Rectal smooth muscle tissue (tissue), 1 donor: Measurements from ENCODE around the gene TSHZ2.
"Not testable (repeated sequence)": the region's sequence is repeated elsewhere in the genome, so short reads cannot be mapped to it uniquely, and the experiment has no call there.

Experiments used
- H3K27ac ChIP-seq: one replicate; pipeline ENCODE4 v1.7.0; 2013; ENCODE audit warnings: low read depth, low read length, inconsistent platforms
- H3K27me3 ChIP-seq: one replicate; pipeline ENCODE4 v1.7.0; 2013; ENCODE audit warnings: low read length; ENCODE audit not compliant: control insufficient read depth, insufficient read depth
- H3K36me3 ChIP-seq: one replicate; pipeline ENCODE4 v1.7.0; 2013; ENCODE audit warnings: low read length; ENCODE audit not compliant: control insufficient read depth, insufficient read depth
- H3K4me1 ChIP-seq: one replicate; pipeline ENCODE4 v1.7.0; 2013; ENCODE audit warnings: low read length; ENCODE audit not compliant: control insufficient read depth, insufficient read depth
- H3K4me3 ChIP-seq: one replicate; pipeline ENCODE4 v1.7.0; 2013; ENCODE audit warnings: low read length
- H3K9ac ChIP-seq: one replicate; pipeline ENCODE4 v1.7.0; 2013; ENCODE audit warnings: low read length

Gene TSHZ2

DNA sequence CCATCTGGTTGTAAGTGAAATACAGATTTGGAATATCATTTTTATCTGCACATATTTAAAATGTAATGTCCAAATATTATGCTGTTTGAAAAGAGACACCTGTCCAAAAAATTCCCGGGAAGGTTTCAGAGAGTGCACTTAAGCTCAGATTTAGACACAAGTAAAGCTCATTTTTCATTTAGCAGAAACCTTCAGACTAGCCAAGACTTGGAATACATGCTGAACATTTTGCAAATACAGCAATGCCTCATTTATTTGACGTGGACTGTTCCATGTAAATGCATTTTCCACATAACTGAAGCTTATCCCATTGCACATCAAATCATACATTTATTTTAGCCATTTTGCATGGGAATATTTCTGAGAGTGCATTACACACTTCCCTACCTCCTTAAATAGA lies 340.8 kb downstream of the TSHZ2 start:
- Histone ChIP-seq H3K36me3 (no peaks in the 10 kb centered on the region), H3K9ac (no peak overlapping the region), H3K4me3 (no peak overlapping the region), H3K27me3 (no peaks in the 10 kb centered on the region), H3K27ac (no peak overlapping the region), H3K4me1 (no peaks in the 10 kb centered on the region)

DNA sequence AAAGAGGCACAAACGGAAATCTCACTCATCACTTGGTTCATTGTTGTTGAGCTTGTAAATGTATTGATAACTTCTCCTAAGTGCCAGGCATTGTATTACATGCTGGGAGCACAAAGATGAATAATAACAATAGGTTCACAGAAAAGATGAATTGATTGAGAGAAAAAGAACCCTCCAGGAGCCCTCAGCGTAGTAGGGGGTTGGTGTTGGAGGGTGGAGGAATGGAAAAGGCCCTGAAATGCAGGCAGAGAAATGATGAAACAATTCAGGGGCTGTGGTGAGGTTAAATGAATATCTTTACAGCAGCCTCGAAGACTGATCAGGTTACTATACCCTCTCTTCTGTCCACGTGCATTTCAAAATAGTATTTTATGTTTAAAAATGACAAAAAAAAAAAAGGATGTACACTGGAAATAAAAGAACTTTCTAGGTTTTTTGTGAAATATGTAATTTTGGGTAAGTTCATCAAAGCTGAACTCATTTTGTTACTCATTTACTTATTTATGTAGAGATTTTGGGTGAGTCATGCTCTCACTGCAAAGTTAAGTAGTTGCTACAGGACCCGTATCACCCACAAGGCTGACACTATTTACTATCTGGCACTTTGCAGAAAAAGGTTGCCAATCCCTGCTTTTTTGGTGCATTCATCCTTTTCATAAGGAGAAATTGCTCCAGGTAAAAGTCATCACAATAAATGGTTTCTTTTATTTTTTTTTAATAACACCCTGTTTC lies 344.2 kb downstream of the TSHZ2 start:
- H3K27me3 ChIP-seq = no peaks in the 10 kb centered on the region
- no peaks in the 10 kb centered on the region for H3K4me1 ChIP-seq
- H3K4me3 ChIP-seq = no peak overlapping the region
- H3K9ac ChIP-seq = no peak overlapping the region
- no peaks in the 10 kb centered on the region for H3K36me3 ChIP-seq
- H3K27ac ChIP-seq = no peak overlapping the region

DNA sequence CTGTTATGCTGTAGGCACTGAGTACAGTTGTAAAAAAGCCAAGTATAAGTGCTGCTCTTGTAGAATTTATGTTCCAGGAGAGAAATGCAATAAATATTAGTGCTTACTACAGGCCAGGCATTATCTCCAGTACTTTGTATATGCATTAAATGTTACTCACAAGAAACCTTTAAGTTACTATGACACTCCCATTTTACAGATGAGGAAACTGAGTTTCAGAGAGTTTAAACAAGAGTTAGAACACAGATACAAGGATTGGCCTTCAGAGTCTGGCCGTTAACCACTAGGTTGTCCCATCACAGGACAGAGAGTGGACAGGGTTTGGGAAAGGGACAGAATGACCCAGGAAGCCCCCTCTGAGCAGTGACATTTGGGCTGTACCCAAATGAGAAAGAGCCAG lies 347.0 kb downstream of the TSHZ2 start:
- H3K4me1 ChIP-seq = no peaks in the 10 kb centered on the region
- no peak overlapping the region for H3K4me3 ChIP-seq
- H3K9ac ChIP-seq = no peak overlapping the region
- H3K27me3 ChIP-seq = no peaks in the 10 kb centered on the region
- H3K27ac ChIP-seq = no peak overlapping the region
- no peaks in the 10 kb centered on the region for H3K36me3 ChIP-seq

- Histone ChIP-seq H3K27ac (no peak overlapping the region), H3K4me3 (no peak overlapping the region), H3K4me1 (no peaks in the 10 kb centered on the region)
Observed at GRCh38 chr20:53319716-53320115, 347.6 kb downstream of the TSHZ2 start.

DNA sequence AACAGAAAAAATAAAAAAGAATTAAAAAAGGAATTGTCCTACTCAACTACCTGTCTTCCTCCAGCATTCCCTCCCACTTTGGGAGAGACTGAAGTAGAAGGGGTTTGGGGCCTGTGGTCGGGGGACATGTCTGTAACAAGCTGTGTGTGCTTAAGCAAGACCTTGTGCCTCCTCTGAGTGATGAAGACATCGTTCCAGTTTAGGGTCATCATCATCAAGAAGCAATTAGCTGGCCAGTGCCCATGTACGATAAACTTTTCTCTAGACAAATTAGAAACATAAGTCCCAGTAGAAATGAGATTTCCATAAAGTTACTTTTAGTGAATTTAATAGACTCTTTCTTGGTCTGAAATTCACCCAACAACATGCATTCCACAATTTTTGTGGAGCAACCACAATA lies 348.5 kb downstream of the TSHZ2 start:
- Histone ChIP-seq H3K9ac (no peak overlapping the region), H3K4me3 (no peak overlapping the region), H3K27ac (no peak overlapping the region), H3K36me3 (no peaks in the 10 kb centered on the region), H3K4me1 (no peaks in the 10 kb centered on the region), H3K27me3 (no peaks in the 10 kb centered on the region)

More at GRCh38 chr20:53319716-53320115, 347.6 kb downstream of the TSHZ2 start:
- Histone ChIP-seq H3K27me3 (no peaks in the 10 kb centered on the region), H3K36me3 (no peaks in the 10 kb centered on the region), H3K9ac (no peak overlapping the region)

DNA sequence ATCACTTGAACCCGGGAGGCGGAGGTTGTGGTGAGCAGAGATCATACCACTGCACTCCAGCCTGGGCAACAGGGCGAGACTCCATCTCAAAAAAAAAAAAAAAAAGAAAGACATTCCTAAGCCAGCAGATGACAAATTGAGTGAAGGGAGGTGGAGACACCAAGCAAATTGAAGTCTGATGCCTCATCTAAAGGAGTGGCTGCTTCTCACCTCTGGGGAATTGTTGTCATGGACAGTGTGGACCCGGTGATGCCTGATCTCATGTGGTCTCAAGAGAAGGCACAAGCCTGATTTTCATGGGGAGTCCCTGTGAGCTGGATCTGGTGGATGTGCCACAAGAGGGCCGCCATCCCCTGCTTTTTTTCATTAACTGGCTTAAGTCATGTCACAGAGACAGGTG lies 349.4 kb downstream of the TSHZ2 start:
- Histone ChIP-seq H3K27me3 (no peaks in the 10 kb centered on the region), H3K27ac (no peak overlapping the region), H3K9ac (no peak overlapping the region), H3K4me1 (no peaks in the 10 kb centered on the region), H3K4me3 (no peak overlapping the region), H3K36me3 (no peaks in the 10 kb centered on the region)

DNA sequence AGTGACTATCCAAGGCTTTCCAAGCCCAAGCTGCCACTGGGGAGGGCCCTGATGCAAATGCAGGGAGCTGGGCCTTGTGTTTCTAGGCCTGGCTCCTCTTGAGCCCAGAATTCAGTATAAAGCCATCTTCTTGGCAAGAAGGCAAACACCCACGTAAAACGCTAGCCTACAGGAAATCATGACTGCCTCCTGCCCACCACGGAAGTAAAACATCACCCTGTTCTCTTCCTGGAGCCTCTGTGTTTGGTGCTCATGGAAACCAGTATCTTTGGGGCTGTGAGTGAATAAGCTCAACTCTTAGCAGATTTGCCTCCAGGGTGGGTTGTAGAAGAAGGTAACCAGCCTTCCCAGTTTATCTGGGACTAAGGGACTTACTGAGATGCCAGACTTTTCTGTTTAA lies 350.5 kb downstream of the TSHZ2 start:
- Histone ChIP-seq H3K4me1 (no peaks in the 10 kb centered on the region), H3K27ac (no peak overlapping the region), H3K36me3 (no peaks in the 10 kb centered on the region), H3K27me3 (no peaks in the 10 kb centered on the region), H3K4me3 (no peak overlapping the region), H3K9ac (no peak overlapping the region)

GRCh38 chr20:53323460-53323859 lies 351.3 kb downstream of the TSHZ2 start:
- H3K36me3 ChIP-seq, H3K27ac ChIP-seq, H3K4me3 ChIP-seq, H3K9ac ChIP-seq, H3K27me3 ChIP-seq, H3K4me1 ChIP-seq: not testable (repeated sequence)

GRCh38 chr20:53324816-53325215 lies 352.7 kb downstream of the TSHZ2 start:
- H3K4me3 ChIP-seq = no peak overlapping the region
- no peak overlapping the region for H3K27ac ChIP-seq
- no peaks in the 10 kb centered on the region for H3K27me3 ChIP-seq
- no peaks in the 10 kb centered on the region for H3K36me3 ChIP-seq
- H3K4me1 ChIP-seq = no peaks in the 10 kb centered on the region
- no peak overlapping the region for H3K9ac ChIP-seq

DNA sequence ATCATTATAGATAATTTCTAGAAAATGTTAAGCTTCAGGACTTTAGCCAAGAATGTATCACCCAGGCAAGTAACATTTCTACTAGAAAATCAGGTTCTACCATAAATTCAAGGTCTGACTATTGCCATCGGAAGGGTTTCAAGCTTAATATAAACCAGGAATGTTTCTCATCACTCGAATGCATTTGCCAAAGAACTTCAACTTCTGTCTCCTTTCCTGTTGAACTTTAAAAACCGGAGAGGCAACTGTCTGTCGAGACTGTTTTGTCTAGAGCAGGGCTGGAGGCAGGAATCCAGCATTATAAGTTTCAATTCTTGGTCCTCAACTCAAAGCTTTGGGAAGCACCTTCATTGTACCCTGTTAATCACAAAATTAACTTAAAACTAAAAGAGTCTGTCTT lies 356.8 kb downstream of the TSHZ2 start:
- Histone ChIP-seq H3K27ac (no peak overlapping the region), H3K9ac (no peak overlapping the region), H3K36me3 (no peaks in the 10 kb centered on the region), H3K4me3 (no peak overlapping the region), H3K4me1 (peaks cover 6% of the 10 kb centered on the region), H3K27me3 (no peaks in the 10 kb centered on the region)

DNA sequence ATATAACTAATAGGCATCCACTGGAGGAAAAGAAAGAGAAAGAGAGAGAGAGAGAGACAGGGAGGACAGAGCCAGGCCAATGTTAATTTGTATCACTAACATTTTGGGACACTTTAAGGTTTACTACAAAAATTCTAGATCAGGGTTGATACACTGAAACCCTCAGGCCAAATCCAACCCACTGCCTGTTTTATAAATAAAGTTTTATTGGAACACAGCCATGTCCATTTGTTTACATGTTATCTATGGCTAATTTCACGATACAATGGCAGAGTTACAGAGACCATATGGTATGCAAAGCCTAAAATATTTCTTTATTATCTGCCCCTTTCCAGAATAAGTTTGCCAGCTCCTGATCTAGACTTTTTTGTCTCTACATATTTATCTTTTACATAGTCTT lies 357.6 kb downstream of the TSHZ2 start:
- H3K4me1 ChIP-seq = peaks cover 6% of the 10 kb centered on the region
- H3K36me3 ChIP-seq = no peaks in the 10 kb centered on the region
- no peak overlapping the region for H3K27ac ChIP-seq
- no peak overlapping the region for H3K4me3 ChIP-seq
- H3K9ac ChIP-seq = no peak overlapping the region
- no peaks in the 10 kb centered on the region for H3K27me3 ChIP-seq

GRCh38 chr20:53330601-53331140 lies 358.5 kb downstream of the TSHZ2 start:
- no peak overlapping the region for H3K9ac ChIP-seq
- H3K4me3 ChIP-seq = no peak overlapping the region
- H3K27ac ChIP-seq = peak overlapping the region; percentile 4
- H3K4me1 ChIP-seq = peaks cover 6% of the 10 kb centered on the region
- H3K36me3 ChIP-seq = no peaks in the 10 kb centered on the region
- H3K27me3 ChIP-seq = no peaks in the 10 kb centered on the region
